ENCODE measurements around the gene MON2.
"Not testable (repeated sequence)": the region's sequence is repeated elsewhere in the genome, so short reads cannot be mapped to it uniquely, and the experiment has no call there.

Gene MON2

DNA sequence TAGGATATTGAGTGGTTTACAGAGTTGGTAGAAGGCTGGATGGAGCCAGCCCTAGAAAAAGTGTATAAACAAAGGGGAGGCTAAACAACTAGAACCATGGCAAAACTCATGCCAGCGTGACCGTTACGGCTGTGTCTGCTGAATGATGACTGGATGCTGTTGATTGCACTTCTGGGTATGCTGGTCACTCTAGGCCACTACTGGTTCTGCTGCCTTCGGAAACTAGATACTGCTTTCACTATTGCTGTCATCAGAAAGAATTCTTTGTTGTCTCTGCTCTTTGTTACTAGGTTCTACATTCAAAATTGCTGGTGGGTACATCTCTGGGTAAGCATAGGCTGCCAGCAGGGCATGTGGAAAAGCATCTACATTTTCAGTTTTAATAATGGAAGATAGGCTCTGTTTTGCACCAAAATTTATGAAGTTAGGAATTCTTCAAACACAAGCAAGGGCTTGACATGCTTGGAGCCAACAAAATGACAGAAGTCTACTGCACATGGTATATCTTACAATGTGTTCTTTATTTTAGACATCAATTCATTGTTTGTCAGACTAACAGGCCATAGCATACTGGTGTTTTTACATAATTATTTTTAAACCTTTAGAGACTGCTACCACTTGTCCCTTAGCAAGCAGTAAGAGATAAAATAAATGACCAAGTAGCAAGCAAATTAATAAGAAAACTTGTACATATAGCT, 15.4 kb downstream of the MON2 start:
- peak; percentile 78 for DNase-seq

DNA sequence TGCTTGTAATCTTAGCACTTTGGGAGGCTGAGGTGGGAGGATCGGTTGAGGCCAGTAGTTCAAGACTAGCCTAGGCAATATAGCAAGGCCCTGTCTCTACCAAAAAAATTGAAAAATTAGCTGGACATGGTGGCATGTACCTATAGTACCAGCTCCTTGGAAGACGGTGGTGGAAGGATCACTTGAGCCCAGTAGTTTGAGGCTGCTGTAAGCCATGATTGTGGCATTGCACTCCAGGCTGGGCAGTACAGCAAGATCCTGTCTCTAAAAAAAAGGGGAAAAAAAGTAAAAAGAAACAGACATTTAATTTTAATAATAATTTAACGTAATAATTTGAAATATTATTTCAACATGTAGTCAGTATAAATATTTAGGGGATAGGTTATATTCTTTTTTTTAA, 16.1 kb downstream of the MON2 start:
- DNase-seq: no peak

DNA sequence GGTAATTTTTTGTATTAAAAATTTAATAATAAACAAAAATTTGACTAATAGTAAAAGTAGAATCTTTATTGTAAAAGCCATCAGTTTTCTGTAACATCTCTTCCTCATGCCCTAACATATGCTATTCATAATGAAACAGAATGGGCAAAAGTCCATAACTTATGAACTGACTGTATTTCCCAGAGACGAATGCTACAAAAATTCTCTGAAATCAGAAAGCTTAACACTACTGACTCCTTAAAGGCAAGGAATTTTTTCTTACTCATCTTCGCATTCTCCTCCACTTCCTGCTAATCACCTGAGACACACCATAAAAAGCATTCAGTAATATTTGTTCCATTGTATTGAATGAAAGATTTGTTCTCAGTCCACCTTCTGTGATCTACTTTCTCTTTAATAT, 17.6 kb downstream of the MON2 start:
- peak; percentile 93 for DNase-seq

DNA sequence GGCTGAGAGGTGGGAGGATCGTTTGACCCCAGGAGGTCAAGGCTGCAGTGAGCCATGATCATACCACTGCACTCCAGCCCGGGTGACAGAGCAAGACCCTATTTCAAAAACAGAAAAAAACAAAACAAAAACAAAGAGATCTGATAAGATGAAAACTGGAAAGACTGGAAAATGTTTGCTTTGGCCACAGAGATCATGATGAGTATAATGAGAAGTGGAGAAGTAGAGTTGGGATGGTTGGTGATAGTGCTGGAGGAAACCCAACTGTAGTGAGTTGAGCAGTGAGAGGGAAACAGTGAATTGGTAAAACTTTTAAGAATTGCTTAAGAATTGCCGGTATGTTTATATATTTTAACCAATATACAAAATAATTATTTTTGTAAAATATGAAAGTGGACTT, 39.2 kb downstream of the MON2 start:
- no peak for DNase-seq

DNA sequence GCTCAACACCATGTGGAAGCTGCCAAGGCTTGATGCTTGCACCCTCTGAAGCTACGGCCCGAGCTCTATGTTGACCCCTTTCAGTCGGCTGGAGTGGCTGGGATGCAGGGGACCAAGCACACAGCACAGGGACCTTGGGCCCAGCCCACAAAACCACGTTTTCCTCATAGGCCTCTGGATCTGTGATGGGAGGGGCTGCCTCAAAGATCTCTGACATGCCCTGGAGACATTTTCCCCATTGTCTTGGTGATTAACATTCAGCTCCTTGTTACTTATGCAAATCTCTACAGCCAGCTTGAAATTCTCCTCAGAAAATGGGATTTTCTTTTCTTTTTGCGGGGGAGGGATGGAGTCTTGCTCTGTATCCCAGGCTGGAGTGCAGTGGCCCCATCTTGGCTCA, 46.3 kb downstream of the MON2 start:
- no peak for DNase-seq

DNA sequence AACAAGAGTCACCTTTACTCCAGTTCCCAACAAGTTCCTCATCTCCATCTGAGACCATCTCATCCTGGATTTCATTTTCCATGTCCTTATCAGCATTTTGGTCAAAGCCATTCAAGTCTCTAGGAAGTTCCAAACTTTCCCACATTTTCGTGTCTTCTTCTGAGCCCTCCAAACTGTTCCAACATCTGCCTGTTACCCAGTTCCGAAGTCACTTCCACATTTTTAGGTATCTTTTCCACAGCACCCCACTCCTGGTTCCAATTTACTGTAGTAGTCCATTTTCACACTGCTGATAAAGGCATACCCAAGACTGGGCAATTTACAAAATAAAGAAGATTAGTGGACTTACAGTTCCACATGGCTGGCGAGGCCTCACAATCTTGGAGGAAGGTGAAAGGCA, 47.5 kb downstream of the MON2 start:
- not testable (repeated sequence) for DNase-seq

DNA sequence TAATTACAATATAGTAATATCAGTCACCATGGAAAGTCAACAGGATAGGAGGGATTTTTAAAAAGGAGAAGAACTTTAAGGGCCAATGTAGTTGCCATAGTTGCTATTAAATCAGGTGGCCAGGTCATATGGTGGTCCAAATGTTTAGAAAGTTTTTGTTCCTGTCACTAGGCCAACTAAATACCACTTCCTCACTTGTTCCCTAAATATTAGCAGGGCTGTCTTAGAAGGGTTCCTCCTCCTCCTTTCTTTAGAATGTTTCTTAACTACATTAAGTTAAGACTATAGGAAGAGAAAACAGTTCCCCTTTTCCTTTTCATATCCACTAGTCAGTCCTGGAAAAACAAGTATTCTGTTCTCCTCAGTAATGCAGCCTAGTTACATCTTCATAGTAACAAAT, 50.3 kb downstream of the MON2 start:
- no peak for DNase-seq

DNA sequence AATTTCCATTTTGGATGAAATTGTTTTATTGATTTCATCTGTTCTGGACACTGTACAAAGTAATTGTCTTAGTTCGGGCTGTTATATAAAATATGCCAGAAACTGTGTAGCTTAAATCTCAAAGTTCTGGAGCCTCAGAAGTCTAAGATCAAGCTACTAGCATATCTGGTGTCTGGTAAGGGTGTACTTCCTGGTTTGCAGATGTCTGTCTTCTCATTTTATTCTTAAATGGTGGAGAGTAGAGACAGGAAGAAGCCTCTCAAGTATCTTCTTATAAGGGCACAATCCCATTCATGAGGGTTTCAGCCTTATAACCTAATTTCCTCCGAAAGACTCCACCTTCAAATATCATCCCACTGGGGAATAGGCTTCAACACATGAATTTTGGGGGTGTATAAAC, 51.3 kb downstream of the MON2 start:
- no peak for DNase-seq

DNA sequence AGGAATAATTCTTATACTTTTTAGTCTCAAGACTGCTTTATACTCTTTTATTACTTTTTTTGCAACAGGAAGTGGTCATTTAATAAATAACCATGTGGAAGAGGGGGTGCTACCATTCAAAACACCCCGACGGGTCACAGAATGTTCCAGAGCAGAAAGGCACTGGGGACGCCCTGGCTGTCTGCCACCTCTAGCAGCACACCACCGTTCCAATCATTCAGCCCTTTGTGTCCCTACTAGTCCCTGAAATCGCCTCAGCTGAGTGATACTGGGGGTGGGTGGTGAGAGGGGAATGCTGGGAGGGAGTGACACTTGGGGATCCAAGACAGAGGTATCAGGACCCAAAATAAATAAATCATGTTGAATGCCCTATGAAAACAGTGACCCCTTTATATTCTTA, 52.4 kb downstream of the MON2 start:
- no peak for DNase-seq

DNA sequence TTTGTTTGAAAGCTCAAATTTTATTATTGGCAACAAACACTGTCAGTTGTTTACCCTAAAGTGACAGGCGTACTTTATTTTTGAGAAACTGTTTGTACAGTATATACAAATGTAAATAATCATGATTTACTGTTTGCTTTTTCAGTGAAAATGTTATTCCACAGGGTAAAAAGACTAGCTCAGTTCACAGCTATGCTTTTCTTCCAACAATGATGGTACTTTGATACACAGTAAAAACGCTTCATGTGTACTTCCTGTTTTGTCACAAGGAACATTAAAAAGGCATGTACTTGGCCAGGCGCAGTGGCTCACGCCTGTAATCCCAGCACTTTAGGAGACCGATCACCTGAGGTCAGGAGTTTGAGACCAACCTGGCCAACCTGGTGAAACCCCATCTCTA, 53.7 kb downstream of the MON2 start:
- no peak for DNase-seq

DNA sequence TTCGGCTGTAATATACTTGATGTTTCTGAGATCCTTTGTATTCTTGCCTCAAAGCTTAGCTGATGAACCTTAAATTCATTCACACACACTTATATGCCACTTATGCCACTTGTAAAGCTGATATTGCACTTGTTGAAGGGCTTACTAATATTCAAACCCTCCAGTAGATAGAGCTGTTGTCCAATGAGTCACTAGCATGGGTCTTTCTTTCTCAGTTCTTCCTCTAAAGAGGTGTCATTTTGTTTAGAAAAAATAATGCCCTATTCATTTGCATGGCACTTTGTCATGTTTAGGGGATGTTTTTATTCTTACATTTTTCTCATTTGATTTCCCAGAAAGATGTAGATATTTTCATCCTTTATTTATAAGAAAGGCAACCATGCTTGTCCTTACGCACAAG, 56.4 kb downstream of the MON2 start:
- peak; percentile 7 for DNase-seq

DNA sequence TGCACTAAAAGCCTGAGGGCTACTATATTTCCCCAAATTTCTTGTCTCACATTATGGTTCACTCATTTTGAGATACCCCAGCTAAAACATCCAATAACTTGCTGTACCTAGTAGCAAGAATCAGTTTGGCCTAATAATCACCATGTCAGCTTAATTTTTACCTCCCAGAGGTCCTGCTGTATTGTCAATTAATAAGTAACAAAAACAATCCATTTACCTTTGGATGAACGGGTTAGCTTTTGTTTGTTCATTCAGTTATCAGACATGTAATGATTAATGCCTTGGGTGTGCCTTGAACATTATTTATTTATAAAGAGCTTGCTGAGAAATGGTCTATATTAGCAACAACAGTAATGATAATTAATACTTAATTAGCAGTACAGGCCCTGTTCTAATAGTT, 57.0 kb downstream of the MON2 start:
- no peak for DNase-seq

DNA sequence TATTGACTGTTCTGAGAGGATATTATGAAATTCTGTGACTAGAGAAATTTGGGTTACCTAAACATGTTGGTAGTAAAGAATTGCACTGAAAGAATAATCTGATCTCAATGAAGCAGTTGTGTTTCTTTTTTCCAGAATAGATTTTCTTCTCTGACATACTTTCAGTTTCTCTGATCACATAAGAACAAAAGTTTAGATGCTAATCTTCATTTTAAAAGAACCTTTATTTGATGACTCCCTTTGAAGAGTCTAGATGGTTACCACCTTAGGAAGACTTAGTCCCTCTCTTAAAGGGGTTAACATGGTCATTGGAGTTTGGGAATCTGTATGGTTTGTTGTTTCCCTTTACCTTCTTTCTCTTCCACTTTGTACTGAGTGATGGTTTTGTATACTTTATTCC, 58.6 kb downstream of the MON2 start:
- no peak for DNase-seq

DNA sequence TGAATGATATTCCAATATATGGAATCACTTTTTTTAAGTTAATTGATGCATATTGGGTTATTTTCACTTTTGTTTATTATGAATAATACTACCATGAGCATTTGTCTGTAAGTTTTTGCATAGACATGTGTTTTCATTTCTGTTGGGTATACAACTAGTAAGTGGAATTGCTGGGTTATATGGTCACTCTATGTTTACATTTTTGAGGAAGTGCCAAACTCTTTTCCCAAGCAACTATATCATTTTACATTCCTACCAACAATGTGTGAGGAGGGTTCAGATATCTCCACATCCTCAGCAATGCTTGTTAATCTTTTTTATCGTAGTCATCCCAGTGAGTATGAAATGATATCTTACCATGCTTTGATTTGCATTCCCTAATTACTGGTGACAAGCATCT, 64.0 kb downstream of the MON2 start:
- DNase-seq: no peak

DNA sequence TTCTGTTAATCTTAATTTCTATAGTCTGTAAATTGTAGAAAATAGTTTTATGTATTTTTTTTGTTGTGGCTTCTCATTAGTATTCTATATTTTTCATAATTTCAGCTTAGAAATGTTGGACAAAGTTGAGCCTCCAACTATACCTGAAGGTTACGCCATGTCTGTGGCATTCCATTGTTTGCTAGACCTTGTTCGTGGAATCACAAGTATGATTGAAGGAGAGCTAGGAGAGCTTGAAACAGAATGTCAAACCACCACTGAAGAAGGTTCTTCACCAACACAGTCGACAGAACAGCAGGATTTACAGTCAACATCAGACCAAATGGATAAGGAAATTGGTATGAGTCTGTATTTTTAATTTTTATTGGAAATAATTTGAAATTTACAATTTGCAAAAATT, 65.7 kb downstream of the MON2 start:
- no peak for DNase-seq

DNA sequence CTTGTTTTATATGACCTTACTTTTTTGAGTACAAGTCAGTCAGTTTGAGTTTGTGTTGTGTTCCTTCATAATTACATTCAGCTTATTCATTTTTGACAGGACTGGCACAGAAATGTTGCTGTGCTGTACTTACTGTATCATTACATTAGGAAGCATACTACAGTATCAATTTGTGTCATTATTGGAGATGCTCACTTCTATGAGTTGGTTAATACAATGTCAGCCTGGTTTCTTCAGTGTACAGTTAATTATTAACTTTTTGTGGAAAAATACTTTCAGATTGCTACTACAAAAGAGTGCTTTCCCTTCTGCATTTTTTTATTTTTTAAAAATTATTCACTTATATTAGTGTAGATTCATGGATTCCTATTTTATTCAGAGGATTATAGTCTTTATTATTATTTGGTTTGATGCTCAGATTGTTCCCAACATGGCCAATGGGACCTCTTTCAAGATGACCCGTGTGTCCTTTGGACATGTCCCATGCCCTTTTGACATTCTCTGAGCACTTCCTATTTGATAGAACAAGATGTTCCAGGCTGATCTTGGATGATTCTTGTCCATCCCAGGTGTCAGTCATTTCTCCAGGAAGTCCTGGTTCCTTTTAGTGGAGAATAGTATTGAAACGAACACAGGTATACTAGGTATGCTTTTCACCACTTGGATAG, 66.6 kb downstream of the MON2 start:
- no peak for DNase-seq

DNA sequence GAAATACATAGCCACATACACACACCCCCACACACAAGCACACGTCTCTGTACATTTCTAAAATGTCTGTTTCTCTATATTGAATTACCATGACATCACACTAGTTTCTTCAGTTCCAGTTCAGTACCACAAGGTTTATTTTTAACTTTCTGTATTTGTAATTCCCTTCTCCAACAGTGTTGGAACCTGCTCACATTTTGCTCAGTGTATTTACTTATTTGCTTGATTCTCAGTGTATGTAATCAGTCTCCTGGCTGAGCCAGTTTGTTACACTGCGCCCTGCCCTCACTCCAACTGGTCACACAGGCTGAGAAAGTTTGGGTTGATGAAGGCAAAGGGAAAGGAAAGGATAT, 67.1 kb downstream of the MON2 start:
- DNase-seq: peak; percentile 13

DNA sequence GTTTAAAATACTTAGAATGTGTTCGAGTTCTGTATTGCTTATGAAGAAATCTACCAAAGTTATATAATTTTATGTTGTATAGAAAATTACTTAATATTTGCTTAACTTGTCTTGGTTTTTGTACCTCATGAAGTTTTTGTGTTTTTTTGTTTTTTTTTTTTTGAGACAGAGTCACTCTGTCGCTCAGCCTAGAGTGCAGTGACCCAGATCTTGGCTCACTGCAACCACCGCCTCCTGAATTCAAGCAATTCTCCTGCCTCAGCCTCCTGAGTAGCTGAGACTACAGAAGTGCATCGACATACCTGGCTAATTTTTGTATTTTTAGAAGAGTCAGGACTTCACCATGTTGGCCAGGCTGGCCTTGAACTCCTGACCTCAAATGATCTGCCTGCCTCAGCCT, 69.9 kb downstream of the MON2 start:
- DNase-seq: no peak

DNA sequence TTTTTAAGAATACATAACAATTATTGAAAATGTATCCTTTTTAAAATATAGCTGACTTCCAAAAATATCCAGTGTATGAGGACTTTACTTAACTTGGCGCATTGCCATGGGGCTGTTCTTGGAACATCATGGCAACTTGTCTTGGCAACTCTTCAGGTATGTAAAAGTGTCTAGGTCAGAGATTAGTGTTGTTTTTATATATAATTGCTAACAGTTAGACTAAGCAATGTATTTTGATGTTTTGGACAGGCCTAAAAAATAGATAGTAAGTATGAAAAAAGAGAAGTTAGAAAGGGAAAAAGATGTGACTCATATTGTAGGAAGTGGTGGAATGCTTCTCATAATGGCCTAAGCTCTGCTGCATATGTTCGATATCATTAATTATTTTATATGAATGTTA, 70.9 kb downstream of the MON2 start:
- peak; percentile 6 for DNase-seq

DNA sequence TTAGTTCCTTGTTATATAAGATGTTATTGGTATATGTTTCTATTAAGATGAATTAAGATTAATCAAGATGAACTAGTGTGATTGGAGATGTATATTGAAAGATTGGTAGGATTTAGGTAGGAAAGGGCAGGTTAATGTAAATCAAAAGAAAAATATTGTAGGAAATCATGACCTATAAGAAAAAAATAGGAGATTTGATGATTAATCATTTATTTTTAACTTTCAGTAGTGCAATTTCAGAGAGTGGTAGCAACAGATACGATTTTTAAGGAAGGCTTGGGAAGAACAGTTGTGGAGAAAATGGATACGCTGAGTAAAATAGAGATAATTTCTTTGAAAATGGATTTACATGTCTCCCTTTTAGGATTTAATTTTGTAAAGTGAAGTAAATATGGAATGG, 73.7 kb downstream of the MON2 start:
- DNase-seq: no peak

DNA sequence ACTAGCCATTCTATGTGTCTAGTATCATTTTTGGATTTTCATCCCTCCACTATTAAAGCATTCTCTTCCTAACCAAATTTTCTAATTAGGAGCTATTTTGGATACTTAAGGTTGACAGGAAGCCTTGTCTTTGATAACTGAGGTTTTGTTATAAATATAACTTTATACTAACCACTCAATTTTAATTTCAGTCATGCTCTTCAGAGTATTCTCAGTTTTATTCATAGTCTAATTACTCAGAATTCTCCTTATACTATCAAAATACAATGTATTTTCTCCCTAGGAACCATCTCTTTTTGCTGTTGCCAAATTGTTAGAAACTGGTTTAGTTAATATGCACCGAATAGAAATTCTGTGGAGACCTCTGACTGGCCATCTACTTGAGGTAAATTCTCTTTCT, 76.2 kb downstream of the MON2 start:
- no peak for DNase-seq

DNA sequence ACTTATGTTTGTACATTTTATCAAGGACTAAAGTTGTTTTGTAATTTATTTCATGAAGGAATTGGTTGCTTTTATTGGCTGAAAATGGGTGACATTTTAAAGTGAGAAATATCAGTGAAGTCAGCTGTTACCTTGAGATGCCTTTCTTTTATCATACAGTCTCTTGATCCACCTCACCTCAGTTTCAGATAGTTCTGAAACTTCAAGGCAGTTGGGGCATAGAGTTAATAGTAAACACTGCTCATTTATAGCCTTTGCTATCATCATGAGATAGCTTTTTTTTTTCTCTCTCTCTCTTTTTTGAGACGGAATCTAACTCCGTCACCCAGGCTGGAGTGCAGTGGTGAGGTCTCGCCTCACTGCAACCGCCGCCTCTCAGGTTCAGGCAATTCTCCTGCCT, 76.7 kb downstream of the MON2 start:
- no peak for DNase-seq

DNA sequence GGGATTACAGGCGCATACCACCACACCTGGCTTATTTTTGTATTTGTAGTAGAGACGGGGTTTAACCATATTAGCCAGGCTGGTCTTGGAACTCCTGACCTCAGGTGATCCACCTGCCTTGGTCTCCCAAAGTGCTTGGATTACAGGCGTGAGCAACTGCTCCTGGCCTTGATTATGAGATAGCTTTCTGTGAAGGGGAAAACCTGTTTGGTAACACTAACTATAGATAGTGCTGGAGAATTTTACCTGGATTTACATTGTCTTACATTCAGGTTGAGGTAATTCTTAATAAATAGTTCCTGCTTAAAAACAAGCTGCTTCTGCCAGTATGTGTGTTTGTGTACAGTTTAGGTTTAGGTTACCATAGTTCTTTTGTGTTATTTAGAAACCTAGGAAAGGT, 77.1 kb downstream of the MON2 start:
- no peak for DNase-seq

DNA sequence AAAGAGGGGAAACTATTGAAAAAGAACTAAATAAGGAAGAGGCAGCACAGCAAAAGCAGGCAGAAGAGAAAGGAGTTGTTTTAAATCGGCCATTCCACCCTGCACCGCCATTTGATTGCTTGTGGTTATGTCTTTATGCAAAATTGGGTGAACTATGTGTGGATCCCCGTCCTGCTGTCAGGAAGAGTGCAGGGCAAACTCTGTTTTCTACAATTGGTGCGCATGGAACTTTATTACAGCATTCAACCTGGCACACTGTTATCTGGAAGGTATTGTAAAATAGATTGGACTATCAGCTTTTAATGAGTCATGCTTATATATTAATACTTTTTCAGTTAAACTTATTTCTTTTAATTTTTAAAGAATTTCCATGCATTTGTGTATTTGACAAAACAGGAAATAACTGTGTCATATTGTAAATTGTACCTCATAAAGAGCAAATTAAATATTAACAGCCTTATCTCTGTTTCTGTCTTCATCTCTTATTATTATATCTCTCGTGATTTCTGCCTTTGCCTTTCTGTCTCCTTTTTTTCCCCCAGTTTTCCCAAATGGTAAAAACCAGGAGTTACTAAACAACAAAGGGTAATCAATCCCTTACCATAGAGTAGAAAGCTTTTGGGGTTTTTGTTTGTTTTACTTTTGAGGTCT, 86.4 kb downstream of the MON2 start:
- DNase-seq: no peak

DNA sequence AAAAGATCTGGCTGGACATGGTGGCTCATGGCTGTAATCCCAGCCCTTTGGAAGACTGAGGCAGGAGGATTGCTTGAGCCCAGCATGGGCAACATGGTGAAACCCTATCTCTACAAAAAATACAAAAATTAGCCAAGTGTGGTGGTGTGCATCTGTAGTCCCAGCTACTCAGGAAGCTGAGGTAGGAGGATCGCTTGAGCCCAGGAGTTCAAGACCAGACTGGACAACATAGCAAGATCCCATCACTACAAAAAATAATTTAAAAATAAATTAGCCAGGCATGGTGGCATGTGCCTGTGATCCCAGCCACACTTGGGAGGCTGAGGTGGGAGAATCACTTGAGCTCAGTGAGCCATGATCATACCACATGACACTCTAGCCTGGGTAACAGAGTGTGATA, 92.7 kb downstream of the MON2 start:
- DNase-seq: not testable (repeated sequence)

Measured in kidney glomerular epithelial cell (primary cell).